NCI-H2171 treated with DMSO at 0.1 percent for 48 hours (cell line): ENCODE measurements around the gene MCFD2.
"Not testable (repeated sequence)": the region's sequence is repeated elsewhere in the genome, so short reads cannot be mapped to it uniquely, and the experiment has no call there.

Experiments used
- DNase-seq: peaks from one replicate; lab custom pipeline; 2025; lab: John Stamatoyannopoulos, UW

Gene MCFD2

GRCh38 chr2:46902465-46902864, 13.1 kb downstream of the MCFD2 start:
- no peak for DNase-seq

- no peak for DNase-seq
Observed at GRCh38 chr2:46901611-46902010, 14.0 kb downstream of the MCFD2 start.

GRCh38 chr2:46900381-46900780, 15.2 kb downstream of the MCFD2 start:
- DNase-seq = no peak

GRCh38 chr2:46899053-46899452, 16.6 kb downstream of the MCFD2 start:
- no peak for DNase-seq

GRCh38 chr2:46898024-46898423, 17.6 kb downstream of the MCFD2 start:
- DNase-seq = no peak

GRCh38 chr2:46893269-46893939, 22.2 kb downstream of the MCFD2 start:
- no peak for DNase-seq

GRCh38 chr2:46891956-46892553, 23.6 kb downstream of the MCFD2 start:
- DNase-seq = no peak

GRCh38 chr2:46888421-46888952, 27.1 kb downstream of the MCFD2 start:
- DNase-seq = no peak

GRCh38 chr2:46887028-46887885, 28.3 kb downstream of the MCFD2 start:
- no peak for DNase-seq

- no peak for DNase-seq
Observed at GRCh38 chr2:46886268-46887027, 29.2 kb downstream of the MCFD2 start.

- DNase-seq = no peak
Observed at GRCh38 chr2:46885376-46885775, 30.2 kb downstream of the MCFD2 start.

- DNase-seq = no peak
Observed at GRCh38 chr2:46879511-46879910, 36.1 kb downstream of the MCFD2 start.

GRCh38 chr2:46878886-46879285, 36.7 kb downstream of the MCFD2 start:
- DNase-seq = no peak

- DNase-seq = no peak
Observed at GRCh38 chr2:46878240-46878877, 37.2 kb downstream of the MCFD2 start.

GRCh38 chr2:46877619-46878113, 37.9 kb downstream of the MCFD2 start:
- DNase-seq = no peak

- DNase-seq = peak; percentile 68
Observed at GRCh38 chr2:46876741-46877384, 38.7 kb downstream of the MCFD2 start.

- DNase-seq = not testable (repeated sequence)
Observed at GRCh38 chr2:46875962-46876689, 39.5 kb downstream of the MCFD2 start.

- no peak for DNase-seq
Observed at GRCh38 chr2:46875226-46875899, 40.2 kb downstream of the MCFD2 start.

GRCh38 chr2:46874236-46874929, 41.2 kb downstream of the MCFD2 start:
- DNase-seq = no peak
